IMR-90 (cell line): ENCODE data around the gene CASK.

ENCODE experiments used
- BHLHE40 ChIP-seq: fragments of 150-350 bp; IDR thresholded peaks from 2 replicates; pipeline ENCODE4 v1.6.1; 2016; ENCODE audit warnings: mild to moderate bottlenecking, low read depth, low read length
- FOS ChIP-seq: fragments of 150-350 bp; IDR thresholded peaks from 2 replicates; pipeline ENCODE4 v1.6.1; 2016; ENCODE audit warnings: low read depth, low read length
- MAFK ChIP-seq: IDR thresholded peaks from 2 replicates; pipeline ENCODE4 v1.6.1; 2012; ENCODE audit warnings: low read depth, low read length, improper control_type of control experiment
- MAZ ChIP-seq: IDR thresholded peaks from 2 replicates; pipeline ENCODE4 v1.6.1; 2012; ENCODE audit warnings: low read depth, mild to moderate bottlenecking, low read length, improper control_type of control experiment, moderate library complexity, borderline replicate concordance
- POLR2A ChIP-seq: IDR thresholded peaks from 2 replicates; pipeline ENCODE4 v1.6.1; 2012; ENCODE audit warnings: mild to moderate bottlenecking, low read depth, low read length
- RAD21 ChIP-seq: IDR thresholded peaks from 2 replicates; pipeline ENCODE4 v1.6.1; 2012; ENCODE audit warnings: low read length, improper control_type of control experiment
- SMC3 ChIP-seq: fragments of 150-350 bp; IDR thresholded peaks from 2 replicates; pipeline ENCODE4 v1.6.1; 2016; ENCODE audit warnings: low read depth, mild to moderate bottlenecking, antibody characterized with exemption, low read length, moderate library complexity
- TF ChIP-seq, protein P1 (sequence below): conservative IDR thresholded peaks from 2 replicates; pipeline ENCODE4 v1.5.1; 2012; ENCODE audit warnings: mild to moderate bottlenecking, low read depth, low read length, improper control_type of control experiment
- TF ChIP-seq, protein P2 (sequence below): fragments of 150-350 bp; IDR thresholded peaks from 2 replicates; pipeline ENCODE4 v1.6.1; 2016; ENCODE audit warnings: low read depth, mild to moderate bottlenecking, low read length, moderate library complexity, borderline replicate concordance

DNA sequence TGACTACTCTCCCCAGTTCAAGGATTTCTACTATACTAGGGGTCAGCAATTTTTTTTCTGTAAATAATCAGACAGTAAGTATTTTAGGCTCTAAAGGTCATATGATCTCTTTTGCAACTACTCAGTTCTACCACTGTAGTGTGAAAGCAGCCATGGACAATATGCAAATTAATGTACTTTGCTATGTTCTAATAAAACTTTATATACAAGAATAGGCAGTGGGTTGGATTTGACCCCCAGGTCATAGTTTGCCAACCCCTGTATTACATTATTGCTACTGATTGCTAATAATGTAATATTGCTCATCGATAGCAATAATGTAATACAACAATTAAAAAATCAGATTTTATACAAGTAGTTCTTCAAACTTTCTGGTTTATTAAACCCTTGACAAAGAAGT is 293.8 kb downstream of the CASK start:
- TF ChIP-seq FOS: no peak
- TF ChIP-seq, protein P1, sequence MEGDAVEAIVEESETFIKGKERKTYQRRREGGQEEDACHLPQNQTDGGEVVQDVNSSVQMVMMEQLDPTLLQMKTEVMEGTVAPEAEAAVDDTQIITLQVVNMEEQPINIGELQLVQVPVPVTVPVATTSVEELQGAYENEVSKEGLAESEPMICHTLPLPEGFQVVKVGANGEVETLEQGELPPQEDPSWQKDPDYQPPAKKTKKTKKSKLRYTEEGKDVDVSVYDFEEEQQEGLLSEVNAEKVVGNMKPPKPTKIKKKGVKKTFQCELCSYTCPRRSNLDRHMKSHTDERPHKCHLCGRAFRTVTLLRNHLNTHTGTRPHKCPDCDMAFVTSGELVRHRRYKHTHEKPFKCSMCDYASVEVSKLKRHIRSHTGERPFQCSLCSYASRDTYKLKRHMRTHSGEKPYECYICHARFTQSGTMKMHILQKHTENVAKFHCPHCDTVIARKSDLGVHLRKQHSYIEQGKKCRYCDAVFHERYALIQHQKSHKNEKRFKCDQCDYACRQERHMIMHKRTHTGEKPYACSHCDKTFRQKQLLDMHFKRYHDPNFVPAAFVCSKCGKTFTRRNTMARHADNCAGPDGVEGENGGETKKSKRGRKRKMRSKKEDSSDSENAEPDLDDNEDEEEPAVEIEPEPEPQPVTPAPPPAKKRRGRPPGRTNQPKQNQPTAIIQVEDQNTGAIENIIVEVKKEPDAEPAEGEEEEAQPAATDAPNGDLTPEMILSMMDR: no peak
- no peak for TF ChIP-seq SMC3
- no peak for TF ChIP-seq BHLHE40
- TF ChIP-seq RAD21: no peak
- TF ChIP-seq POLR2A: no peak
- TF ChIP-seq, protein P2, sequence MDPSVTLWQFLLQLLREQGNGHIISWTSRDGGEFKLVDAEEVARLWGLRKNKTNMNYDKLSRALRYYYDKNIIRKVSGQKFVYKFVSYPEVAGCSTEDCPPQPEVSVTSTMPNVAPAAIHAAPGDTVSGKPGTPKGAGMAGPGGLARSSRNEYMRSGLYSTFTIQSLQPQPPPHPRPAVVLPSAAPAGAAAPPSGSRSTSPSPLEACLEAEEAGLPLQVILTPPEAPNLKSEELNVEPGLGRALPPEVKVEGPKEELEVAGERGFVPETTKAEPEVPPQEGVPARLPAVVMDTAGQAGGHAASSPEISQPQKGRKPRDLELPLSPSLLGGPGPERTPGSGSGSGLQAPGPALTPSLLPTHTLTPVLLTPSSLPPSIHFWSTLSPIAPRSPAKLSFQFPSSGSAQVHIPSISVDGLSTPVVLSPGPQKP: no peak
- no peak for TF ChIP-seq MAZ
- no peak for TF ChIP-seq MAFK
